ENCODE results near the gene TUBB.
"Not testable (repeated sequence)": the region's sequence is repeated elsewhere in the genome, so short reads cannot be mapped to it uniquely, and the experiment has no call there.

The TUBB gene

DNA sequence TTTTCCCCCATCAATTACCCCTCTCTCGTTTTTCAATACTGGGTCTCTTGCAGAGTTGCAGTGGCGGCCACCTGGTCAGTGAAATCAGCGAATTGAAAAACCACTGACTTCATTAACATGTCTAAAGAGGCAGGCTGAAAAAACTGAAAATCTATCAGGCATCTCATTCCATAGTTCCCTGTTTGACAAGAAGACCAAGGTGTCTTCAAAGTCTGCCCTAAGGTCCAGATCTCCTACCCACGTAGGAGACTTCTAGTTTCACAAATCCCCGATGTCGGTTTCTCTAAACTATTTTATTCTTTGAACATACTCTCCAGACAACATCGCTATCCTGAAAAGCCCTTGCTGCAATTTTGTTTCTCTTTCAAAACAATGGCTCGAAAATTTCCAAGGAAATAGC lies 796 bp upstream of the TUBB start:
- no peak for DNase-seq

DNA sequence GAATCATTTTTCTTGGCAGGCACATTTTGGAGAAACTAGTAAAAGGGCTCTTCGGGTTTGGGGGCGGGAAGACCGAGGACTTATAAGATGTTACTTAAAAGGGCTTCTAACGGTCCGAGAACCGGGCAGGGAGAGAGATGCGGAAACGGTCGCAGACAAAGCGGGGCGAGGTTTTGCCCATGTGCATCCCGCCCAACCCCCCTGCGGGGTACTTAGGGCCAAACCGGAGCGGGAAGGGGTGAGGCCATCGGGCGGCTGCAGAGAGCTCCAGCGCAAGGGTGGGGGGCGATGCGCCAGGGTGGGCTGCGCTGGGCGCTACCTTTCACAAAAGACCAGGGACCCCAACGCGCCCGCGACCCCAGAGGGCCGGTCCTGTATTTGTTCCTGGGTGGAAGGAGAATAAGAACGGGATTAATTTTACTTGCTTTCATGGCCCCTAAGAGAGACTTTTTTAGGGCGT lies 616 bp downstream of the TUBB start:
- DNase-seq = peak; percentile 67

DNA sequence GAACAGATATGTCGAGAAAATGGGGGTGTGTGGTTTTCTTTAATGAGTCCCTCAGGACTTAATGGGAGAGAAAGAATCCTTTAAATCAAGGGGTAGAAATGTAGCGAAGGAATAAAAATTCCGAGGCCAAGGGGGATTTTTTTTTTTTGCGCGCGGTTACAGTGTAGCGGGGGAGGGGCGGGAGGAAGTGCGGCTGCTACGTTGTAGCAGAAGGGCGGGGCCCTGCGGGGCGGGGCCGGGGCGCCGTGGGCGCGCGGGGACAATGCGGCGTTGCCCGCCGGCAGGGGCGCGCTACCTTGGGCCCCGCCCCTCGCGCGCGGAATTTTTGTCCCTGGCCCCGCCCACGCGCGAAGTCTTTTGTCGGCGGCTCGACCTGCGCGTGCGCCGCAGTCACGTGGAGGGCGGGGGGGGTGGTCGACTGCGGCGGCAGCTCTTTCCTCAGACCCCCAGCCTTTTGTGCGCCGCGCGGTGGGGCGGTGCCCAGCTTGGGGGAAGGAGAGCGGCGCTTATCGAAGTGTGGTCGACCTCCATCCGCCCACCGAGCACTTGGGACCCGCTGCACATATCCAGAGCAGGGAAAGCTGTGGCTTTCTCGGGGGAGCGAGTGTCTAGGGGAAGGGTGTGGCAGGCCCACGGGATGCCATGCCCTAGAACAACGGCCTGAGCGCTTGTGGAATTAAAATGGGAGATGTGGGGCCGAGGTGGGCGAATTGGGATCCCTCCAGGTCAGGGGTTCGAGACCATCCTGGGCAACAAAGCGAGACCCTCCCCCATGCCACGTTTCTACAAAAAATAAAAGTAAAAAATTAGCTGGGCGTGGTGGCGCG lies 1.3 kb downstream of the TUBB start:
- peak; percentile 98 for DNase-seq

DNA sequence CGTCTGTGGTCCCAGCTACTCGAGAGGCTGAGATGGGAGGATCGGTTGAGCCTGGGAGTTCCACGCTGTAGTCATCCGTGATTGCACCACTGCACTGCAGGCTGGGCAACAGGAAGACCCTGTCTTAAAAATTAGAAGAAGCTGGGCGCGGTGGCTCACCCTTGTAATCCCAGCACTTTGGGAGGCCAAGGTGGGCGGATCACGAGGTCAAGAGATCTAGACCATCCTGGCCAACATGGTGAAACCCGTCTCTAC lies 1.8 kb downstream of the TUBB start:
- DNase-seq = not testable (repeated sequence)

DNA sequence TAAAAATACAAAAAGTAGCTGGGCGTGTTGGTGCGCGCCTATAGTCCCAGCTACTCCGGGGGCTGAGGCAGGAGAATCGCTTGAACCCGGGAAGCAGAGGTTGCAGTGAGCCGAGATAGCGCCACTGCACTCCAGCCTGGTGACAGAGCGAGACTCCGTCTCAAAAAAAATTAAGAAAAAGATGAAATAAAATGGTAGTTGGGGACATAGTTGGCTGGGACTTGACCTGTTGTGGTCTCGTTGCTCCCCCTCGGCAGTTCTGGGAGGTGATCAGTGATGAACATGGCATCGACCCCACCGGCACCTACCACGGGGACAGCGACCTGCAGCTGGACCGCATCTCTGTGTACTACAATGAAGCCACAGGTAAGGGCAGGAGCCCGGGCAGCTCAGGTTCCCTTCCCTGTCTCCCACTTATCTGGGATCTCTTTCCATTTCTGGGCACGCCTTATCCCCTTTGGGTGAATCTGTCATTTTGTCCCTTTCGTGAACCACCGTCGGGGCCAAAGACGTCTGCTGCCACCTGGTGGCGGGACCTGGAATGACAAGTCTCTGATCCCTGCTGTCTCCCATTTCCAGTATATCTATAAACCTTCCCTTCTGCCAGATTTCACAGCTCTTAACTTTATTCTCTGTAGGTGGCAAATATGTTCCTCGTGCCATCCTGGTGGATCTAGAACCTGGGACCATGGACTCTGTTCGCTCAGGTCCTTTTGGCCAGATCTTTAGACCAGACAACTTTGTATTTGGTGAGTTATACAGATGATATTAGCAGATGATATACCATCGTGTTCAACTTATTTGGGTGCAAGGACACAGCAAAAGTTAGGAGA lies 2.3 kb downstream of the TUBB start:
- peak; percentile 88 for DNase-seq

DNA sequence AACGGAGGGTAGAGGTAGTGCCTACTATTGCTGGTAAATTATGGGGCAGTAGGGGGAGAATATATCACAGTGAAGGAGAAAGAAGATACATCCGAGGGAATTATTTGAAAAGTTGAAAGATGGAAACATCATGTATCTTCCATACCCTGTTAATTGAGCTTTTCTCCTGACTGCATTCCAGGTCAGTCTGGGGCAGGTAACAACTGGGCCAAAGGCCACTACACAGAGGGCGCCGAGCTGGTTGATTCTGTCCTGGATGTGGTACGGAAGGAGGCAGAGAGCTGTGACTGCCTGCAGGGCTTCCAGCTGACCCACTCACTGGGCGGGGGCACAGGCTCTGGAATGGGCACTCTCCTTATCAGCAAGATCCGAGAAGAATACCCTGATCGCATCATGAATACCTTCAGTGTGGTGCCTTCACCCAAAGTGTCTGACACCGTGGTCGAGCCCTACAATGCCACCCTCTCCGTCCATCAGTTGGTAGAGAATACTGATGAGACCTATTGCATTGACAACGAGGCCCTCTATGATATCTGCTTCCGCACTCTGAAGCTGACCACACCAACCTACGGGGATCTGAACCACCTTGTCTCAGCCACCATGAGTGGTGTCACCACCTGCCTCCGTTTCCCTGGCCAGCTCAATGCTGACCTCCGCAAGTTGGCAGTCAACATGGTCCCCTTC lies 3.1 kb downstream of the TUBB start:
- not testable (repeated sequence) for DNase-seq

DNA sequence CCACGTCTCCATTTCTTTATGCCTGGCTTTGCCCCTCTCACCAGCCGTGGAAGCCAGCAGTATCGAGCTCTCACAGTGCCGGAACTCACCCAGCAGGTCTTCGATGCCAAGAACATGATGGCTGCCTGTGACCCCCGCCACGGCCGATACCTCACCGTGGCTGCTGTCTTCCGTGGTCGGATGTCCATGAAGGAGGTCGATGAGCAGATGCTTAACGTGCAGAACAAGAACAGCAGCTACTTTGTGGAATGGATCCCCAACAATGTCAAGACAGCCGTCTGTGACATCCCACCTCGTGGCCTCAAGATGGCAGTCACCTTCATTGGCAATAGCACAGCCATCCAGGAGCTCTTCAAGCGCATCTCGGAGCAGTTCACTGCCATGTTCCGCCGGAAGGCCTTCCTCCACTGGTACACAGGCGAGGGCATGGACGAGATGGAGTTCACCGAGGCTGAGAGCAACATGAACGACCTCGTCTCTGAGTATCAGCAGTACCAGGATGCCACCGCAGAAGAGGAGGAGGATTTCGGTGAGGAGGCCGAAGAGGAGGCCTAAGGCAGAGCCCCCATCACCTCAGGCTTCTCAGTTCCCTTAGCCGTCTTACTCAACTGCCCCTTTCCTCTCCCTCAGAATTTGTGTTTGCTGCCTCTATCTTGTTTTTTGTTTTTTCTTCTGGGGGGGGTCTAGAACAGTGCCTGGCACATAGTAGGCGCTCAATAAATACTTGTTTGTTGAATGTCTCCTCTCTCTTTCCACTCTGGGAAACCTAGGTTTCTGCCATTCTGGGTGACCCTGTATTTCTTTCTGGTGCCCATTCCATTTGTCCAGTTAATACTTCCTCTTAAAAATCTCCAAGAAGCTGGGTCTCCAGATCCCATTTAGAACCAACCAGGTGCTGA lies 3.9 kb downstream of the TUBB start:
- not testable (repeated sequence) for DNase-seq

DNA sequence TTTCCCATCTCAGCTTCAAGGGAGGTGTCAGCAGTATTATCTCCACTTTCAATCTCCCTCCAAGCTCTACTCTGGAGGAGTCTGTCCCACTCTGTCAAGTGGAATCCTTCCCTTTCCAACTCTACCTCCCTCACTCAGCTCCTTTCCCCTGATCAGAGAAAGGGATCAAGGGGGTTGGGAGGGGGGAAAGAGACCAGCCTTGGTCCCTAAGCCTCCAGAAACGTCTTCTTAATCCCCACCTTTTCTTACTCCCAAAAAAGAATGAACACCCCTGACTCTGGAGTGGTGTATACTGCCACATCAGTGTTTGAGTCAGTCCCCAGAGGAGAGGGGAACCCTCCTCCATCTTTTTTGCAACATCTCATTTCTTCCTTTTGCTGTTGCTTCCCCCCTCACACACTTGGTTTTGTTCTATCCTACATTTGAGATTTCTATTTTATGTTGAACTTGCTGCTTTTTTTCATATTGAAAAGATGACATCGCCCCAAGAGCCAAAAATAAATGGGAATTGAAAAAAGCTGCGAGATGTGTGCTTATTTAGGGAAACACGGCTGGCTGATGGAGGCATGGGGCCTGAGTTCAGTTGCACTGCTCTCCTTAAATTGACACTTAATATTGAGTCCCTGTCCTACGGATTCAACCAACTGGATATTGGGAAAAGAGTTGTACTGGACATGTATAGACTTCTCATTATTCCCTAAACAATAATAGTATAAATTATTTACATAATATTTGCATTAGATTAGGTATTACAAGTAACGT lies 4.9 kb downstream of the TUBB start:
- DNase-seq = no peak

DNA sequence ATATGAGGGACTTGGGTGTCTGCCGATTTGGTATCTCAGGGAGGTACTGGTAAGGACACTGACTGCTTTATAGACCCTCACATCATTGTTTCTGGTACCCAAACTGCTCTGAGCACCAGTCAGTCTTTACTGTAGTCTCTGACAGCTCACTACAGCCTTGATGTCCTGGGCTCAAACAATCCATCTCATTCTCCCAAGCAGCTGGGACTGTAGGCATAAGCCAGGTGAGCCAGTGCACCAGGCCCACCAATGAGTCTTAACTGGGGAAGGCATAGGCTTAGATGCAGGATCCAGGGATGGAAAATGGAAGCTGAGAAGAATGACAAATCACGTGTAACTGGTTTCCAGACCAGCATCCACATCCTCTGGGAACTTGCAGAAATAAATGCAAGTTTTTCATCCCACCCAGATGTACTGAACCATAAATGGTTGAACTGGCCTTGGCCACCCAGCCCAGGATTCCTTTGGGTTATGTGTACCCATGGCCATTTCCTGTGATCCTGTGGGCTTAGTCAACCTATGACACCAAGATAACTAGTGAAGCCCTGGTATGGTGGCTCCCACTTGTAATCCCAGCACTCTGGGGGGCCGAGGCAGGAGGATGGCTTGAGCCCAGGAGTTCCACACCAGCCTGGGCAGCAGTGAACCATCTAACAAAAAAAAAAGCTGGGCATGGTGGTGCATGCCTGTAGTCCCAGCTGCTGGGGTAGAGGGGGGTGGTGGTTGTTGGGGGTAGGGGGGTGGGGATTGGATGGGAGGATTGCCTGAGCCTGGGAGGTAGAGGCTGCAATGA lies 5.8 kb downstream of the TUBB start:
- no peak for DNase-seq

DNA sequence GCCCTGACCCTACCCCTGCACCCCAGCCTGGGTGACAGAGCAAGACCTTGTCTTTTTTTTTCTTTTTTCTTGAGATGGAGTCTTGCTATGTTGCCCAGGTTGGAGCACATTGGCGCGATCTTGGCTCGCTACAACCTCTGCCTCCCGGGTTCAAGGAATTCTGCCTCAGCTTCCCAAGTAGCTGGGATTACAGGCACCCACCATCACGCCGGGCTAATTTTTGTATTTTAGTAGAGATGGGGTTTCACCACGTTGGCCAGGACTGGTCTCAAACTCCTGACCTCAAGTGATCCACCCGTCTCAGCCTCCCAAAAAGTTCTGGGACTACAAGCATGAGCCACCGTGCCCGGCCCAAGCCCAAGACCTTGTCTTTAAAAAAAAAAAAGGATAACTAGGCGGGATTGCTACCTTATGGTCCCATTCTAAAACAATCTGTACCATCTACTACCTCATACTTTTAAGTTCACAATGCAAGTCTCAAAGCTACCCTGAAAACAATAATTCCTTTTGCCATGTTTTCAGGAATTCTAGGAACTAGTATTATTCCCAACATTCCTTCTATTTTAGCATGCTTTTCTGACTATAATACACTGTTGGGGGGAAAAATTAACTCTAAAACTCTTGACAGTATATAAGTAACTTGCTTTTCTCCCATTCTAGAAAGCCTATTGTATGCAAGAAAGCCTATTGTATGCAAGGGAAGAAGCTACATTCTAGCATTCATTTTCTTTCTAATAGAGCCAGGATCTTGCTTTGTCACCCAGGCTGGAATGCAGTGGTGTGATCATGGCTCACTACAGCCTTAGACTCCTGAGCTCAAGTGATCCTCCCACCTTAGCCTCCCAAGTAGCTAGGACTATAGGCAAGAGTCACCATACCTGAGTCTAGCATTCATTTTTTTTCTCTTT lies 6.6 kb downstream of the TUBB start:
- DNase-seq = no peak

DNA sequence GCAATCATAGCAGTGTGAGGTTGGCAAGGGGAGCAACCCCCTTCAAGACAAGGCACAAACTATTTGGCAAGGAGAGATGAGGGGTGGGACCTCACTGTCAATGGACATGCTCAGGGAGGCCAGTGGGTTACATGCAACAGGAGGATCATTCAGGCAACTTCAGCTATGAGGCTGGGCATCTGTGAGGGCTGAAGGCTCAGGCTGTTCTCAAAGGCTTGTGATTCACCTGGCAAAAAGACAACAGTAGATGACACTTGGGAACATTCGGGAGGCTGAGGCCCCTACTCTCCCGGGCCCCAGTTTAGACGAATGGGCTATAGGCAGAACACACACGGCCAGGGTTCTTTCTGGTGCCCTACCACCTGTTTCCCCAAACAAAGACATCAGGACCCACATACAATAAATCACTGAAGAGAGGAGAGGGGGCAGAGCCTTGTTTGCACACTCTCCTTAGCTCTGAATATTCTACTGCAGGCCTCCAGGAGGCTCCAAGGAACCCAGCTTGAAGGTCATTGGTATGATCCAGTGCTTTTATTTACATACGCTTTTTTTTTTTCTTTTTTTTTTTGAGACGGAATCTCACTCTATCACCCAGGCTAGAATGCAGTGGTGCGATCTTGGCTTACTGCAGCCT lies 7.9 kb downstream of the TUBB start:
- DNase-seq = no peak

DNA sequence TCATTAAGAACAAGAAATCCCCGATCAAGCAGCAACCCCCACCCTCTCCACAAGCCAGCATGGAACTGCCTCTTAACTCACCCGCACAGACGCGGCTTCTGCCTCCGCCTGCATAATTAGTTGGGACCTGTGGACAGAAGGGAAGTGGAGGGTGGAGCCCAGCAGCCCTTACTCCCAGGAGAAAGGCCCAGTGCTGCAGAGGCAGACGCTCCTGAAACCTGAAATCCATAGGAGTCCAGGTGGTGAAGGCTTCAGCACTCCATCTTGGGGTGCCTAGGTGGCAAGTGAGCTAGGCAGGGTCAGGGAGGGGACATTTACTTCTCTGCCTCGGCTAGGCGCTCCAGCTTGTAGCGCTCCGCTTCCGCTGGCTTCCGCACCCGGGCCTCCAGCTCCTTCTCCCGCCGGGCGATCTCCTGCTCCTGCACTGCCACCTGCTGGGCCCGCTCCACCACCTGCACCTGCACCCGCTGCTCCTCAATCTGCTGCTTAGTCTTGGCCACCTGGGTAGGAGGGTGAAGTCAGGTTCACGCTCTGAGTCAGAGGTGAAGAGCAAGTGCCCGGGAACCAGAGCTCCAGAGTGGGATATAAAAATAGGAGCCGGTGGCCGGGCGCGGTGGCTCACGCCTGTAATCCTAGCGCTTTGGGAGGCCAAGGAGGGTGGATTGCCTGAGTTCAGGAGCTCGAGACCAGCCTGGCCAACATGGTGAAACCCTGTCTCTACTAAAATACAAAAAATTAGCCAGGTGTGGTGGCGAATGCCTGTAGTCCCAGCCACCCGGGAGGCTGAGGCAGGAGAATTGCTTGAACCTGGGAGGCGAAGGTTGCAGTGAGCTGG lies 10.7 kb downstream of the TUBB start:
- peak; percentile 93 for DNase-seq

DNA sequence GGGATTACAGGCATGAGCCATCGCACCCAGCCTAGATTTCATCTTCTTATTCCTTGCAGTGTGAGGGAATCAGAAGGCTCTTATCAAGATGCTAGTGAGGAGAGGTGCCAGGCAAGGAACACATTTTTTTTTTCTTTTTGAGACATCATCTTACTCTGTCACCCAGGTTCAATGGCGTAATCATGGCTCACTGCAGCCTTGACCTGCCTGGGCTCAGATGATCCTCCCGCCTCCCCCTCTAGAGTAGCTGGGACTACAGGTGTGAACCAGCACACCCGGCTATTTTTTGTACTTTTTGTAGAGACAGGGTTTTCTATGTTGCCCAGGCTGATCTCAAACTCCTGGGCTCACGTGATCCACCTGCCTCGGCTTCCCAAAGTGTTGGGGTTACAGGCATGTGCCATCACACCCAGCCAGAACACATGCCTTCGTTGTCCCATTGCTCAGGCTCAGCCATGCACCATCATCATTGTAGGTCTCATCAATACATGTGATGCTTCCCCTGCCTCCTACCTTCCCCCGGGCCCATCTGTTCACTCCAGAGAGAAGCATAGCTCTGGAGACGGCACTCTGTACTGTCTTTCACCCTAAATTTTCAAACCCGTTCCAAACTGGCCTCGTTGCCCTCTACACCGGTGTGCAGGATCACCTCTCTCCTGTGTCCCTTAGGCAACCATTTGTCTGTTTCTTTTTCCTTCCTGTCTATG lies 12.2 kb downstream of the TUBB start:
- DNase-seq = no peak

DNA sequence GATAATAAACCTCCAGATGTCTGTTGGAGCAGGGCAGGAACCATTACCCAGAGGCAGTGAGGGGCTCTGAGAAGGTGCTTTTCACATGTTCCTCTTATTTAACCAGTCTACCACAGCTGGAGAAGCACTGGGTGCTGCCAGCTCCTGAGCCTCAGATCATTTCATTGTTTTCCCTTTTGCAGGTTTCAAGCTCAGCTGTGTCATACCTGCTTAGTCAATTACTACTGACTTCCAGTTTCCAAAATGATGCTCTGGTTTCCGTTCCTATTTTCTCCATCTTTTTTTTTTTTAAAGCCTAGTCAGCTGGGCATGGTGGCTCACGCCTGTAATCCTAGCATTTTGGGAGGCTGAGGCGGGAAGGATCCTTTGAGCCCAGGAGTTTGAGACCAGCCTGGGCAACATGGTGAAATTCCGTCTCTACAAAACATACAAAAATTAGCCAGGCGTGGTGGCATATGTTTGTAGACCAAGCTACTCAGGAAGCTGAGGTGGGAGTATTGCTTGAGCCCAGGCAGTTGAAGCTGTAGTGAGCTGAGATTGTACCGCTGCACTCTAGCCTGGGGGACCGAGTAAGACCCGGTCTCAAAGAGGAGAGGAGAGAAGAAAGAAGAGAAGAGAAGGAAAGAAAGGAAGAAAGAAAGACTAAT lies 15.6 kb downstream of the TUBB start:
- DNase-seq = no peak

DNA sequence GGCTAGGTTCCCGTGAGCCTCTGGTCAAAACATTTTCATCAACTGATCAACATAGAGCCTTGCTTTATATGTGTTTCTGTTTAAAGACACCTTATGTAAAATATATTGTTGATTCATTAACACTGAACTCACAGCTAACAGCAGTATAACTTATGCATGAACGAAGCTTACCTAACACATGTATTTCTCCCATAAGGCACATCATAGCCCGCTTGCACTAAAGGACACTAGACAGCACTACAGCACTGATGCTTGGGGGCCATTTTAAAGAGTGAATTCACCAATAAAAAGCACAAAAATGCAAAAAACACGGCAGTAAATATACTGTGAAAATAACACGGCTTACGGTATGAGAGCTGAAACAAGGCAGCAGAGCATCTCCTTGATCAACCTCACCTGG lies 18.4 kb downstream of the TUBB start:
- DNase-seq = no peak

DNA sequence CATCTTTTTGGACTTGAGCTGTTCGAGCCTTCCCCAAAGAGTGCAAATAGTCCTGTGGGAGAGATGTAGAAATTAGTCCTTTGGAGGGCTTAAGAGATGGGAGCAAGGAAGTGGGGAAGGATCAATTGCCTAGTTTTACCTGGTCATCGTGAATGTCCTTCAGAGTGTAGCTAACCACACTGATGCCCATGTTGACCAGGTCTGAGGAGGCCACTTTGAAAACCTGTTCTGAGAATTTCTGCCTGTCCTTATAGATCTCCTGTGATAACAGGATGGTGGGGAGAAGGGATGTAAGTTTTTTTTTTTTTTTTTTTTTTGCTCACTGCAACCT lies 20.4 kb downstream of the TUBB start:
- DNase-seq = no peak

DNA sequence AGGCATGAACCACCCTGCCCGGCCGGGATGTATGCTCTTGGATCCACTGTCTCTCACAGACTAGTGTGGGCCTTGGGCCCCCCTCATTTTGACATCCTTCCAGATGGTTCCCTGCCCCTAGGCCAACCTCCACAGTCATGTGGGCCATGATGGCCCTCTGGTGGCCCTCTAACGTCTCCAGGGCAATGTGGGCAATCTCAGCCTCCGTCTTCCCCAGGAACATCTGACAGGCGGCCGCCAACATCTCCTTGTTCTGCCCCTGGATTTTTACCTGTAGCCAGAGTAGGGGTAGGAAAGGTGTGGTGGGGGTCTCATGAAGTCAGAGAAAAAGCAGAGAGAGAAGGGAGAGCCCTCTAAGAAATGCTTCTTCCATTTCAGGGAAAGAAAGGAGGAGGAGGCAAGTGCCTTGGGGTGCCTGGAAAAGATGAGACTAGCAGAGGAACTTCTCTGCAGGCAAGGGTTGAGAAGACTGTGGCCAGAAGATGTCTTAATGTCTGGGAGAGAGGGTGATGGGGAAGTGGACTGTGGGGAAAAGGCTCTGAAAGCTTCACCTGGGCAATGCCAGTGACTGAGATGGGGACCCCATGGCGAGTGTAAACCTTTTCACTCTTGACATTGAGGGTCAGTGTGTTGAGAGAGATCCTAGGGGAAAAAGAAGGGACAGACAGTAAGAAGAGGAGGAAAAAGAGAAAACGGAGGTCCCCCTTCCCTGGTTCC lies 21.1 kb downstream of the TUBB start:
- no peak for DNase-seq

Data from CD4-positive, alpha-beta T cell treated with Interleukin-17A for 4 hours (primary cell).